HG03469 (cell line): Measurements from ENCODE around the gene HSPB2.
"Not testable (repeated sequence)": the region's sequence is repeated elsewhere in the genome, so short reads cannot be mapped to it uniquely, and the experiment has no call there.

Experiments
- ATAC-seq: cut with Tn5 transposase; IDR thresholded peaks from one replicate; pipeline ENCODE4 v1.9.1; 2021; ENCODE audit warnings: mild to moderate bottlenecking, moderate library complexity, moderate number of reproducible peaks; ENCODE audit not compliant: unreplicated experiment

The HSPB2 gene

GRCh38 chr11:111913031-111913861, 712 bp downstream of the HSPB2 start:
- ATAC-seq: no peak

GRCh38 chr11:111913997-111914396, 1.5 kb downstream of the HSPB2 start:
- ATAC-seq: no peak

- ATAC-seq: no peak
Measured at GRCh38 chr11:111916768-111917167, 4.2 kb downstream of the HSPB2 start.

- ATAC-seq: no peak
Measured at GRCh38 chr11:111917312-111917711, 4.8 kb downstream of the HSPB2 start.

GRCh38 chr11:111917788-111918187, 5.3 kb downstream of the HSPB2 start:
- ATAC-seq: no peak

GRCh38 chr11:111918390-111919256, 6.1 kb downstream of the HSPB2 start, which contains the start of gene C11orf52:
TSS of gene C11orf52 (plus strand) at chr11:111918913. CDS start at chr11:111918973, 60 bp downstream.
- ATAC-seq: no peak

GRCh38 chr11:111920908-111921307, 8.4 kb downstream of the HSPB2 start:
- ATAC-seq: no peak

GRCh38 chr11:111921541-111922230, 9.2 kb downstream of the HSPB2 start:
- ATAC-seq: no peak

- ATAC-seq: no peak
Measured at GRCh38 chr11:111922803-111923202, 10.3 kb downstream of the HSPB2 start.

- ATAC-seq: no peak
Measured at GRCh38 chr11:111923351-111923788, 10.8 kb downstream of the HSPB2 start.

GRCh38 chr11:111923951-111924350, 11.4 kb downstream of the HSPB2 start:
- ATAC-seq: no peak

- no peak for ATAC-seq
Measured at GRCh38 chr11:111925953-111926352, 13.4 kb downstream of the HSPB2 start.

- peak; percentile 82 for ATAC-seq
Measured at GRCh38 chr11:111926505-111927391, 14.2 kb downstream of the HSPB2 start.

GRCh38 chr11:111930472-111930871, 17.9 kb downstream of the HSPB2 start:
- ATAC-seq: no peak

GRCh38 chr11:111932611-111932950, 20.0 kb downstream of the HSPB2 start:
- ATAC-seq: no peak

- not testable (repeated sequence) for ATAC-seq
Measured at GRCh38 chr11:111933176-111933575, 20.6 kb downstream of the HSPB2 start.

GRCh38 chr11:111933872-111934271, 21.3 kb downstream of the HSPB2 start:
- ATAC-seq: no peak

- no peak for ATAC-seq
Measured at GRCh38 chr11:111934306-111934705, 21.8 kb downstream of the HSPB2 start.

GRCh38 chr11:111935317-111936039, 22.9 kb downstream of the HSPB2 start:
- no peak for ATAC-seq
